GM18861 (cell line): Measurements from ENCODE around the gene DDX39A.
"Not testable (repeated sequence)": the region's sequence is repeated elsewhere in the genome, so short reads cannot be mapped to it uniquely, and the experiment has no call there.

Source experiments
- ATAC-seq: cut with Tn5 transposase; IDR thresholded peaks from one replicate; pipeline ENCODE4 v1.9.1; 2021; ENCODE audit not compliant: unreplicated experiment

The DDX39A gene

DNA sequence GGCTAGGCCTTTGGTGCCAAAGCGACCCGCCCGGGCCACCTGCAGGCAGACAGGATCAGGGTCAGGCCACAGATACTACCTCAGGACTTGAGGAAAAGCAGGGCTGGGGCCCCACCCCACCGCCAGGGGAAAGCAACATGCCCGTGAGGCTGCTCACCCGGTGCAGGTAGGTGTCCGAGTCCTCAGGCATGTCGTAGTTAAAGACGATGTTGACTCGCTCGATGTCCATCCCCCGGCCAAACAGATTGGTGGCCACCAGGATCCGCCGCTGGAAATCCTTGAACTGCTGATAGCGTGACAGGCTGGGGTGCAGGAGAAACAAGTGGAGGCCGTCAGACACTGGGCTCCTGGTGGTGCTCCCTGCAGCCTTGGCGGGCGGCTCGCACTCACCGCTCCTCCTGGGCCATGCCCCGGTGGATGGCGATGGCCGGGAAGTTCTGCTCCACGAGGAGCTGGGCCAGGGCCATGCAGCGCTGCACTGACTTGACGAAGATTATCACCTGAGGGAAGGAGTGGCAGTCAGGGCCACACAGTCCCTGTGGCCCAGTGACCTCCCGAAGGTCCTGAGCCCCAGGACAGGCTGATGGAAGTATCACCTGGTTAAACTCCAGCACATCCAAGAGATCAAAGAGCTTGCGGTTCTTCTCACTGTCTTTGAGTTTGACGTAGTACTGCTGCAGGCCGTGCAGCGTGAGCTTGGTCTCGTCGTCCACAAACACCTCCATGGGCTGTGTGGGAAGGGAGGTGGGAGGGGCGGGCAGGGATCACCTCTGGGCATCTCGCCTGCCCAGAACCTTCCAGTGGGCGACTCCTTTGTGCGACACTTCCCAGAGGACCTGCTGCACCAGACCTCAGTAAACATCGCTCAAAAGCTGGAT, 9.8 kb downstream of the DDX39A start:
- ATAC-seq: no peak

GRCh38 chr19:14408491-14409145, 10.5 kb downstream of the DDX39A start:
- ATAC-seq: no peak

DNA sequence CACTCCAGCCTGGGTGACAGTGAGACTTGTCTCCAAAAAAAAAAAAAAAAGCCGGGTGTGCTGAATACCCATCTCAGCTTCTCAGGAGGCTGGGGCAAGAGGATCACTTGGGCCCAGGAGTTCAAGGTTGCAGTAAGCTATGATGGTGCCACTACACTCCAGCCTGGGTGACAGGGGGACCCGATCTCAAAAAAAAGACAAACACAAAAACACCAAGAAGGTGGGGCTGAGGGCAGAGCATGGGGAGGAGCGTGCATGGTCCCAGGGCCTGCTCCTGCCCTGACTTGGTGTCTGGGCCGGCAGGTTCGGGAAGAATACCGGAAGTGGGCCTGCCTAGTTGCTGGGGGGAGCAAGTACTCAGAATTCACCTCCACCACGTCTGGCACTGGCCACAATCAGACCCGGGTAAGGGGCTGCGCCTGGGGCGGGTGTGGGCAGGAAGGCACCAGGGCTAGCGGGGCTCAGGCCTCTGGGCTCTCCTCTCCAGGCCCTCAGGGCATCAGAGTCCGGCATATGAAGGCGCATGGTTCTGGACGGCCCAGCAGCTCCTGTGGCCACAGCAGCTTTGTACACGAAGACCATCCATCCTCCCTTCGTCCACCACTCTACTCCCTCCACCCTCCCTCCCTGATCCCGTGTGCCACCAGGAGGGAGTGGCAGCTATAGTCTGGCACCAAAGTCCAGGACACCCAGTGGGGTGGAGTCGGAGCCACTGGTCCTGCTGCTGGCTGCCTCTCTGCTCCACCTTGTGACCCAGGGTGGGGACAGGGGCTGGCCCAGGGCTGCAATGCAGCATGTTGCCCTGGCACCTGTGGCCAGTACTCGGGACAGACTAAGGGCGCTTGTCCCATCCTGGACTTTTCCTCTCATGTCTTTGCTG, 11.3 kb downstream of the DDX39A start:
- no peak for ATAC-seq

DNA sequence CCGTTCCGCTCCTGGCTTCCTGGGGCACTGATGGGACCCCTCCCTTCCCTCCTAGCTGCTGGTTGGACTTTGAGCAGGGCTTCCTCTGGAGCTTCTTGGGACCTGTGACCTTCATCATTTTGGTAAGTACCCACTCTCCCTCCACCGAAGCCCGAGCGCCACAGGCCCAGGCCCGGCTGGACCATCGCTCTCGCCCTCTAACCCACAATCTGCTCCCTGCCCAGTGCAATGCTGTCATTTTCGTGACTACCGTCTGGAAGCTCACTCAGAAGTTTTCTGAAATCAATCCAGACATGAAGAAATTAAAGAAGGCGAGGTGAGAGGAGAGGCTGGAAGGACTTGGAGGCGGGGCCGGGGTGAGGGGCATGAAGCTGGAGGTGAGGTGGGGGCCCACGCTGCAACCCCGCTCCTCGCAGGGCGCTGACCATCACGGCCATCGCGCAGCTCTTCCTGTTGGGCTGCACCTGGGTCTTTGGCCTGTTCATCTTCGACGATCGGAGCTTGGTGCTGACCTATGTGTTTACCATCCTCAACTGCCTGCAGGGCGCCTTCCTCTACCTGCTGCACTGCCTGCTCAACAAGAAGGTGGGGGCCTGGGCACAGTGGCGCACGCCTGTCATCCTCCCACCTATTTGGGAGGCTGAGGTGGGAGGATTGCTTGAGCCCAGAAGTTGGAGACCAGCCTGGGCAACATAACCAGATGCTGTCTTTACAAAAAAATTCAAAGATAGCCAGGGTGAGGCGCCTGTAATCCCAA, 12.3 kb downstream of the DDX39A start:
- no peak for ATAC-seq

DNA sequence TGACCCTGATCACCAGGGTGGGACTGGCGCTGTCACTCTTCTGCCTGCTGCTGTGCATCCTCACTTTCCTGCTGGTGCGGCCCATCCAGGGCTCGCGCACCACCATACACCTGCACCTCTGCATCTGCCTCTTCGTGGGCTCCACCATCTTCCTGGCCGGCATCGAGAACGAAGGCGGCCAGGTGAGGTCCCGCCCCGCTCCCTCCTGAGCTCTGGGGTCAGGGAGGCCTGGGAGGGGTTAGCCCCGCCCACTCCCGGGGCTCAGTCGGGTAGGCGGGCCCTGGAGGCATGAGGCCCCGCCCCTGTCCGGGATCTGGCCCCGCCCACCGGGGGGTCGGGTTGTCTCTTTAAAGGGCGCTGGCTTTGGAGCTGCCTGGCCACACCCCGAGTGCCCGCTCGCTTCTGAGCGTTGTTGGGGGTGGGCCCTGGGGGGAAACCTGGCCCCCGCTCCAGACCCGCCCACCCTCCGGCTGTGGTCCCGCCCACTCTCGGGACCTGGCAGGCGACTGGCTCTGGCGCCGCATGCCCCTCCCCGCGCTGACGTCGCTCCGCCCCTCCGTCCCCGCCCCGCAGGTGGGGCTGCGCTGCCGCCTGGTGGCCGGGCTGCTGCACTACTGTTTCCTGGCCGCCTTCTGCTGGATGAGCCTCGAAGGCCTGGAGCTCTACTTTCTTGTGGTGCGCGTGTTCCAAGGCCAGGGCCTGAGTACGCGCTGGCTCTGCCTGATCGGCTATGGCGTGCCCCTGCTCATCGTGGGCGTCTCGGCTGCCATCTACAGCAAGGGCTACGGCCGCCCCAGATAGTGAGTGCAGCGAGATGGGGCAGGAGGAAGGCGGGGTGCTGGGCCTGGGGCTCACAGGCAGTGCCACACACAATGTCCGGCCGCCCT, 13.1 kb downstream of the DDX39A start:
- ATAC-seq: no peak

DNA sequence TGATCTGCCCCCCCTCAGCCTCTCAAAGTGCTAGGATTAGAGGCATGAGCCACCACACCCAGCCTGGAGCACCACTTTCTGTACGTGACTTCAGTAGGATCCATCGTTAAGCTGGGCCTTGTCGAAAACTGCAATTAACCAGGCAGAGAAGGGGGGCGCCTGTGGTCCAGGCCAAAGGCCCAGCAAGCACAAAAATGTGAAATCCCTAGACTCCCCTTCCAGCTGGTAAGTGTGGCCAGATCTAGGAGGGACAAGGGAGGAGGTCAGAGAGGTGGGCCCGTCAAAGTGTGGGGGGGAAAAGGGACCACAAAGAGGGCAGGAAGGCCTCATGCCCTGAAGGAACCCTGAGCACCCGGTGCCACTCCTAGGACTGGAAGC, 13.8 kb downstream of the DDX39A start:
- ATAC-seq: no peak

DNA sequence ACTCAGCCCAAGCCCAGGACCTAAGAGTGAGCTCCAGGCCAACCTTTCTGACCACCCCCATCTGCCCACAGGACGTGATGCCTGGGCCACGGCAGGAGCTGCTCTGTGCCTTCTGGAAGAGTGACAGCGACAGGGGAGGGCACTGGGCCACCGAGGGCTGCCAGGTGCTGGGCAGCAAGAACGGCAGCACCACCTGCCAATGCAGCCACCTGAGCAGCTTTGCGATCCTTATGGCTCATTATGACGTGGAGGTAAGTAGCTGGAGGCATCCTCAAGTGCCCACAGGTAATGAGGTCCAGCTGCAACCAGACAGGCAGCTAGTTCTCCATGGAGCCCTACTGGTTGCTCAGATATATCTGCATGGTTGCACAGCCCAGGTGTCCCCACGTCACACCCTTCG, 14.8 kb downstream of the DDX39A start:
- no peak for ATAC-seq

- not testable (repeated sequence) for ATAC-seq
Observed at GRCh38 chr19:14403145-14403930, 15.8 kb downstream of the DDX39A start.

DNA sequence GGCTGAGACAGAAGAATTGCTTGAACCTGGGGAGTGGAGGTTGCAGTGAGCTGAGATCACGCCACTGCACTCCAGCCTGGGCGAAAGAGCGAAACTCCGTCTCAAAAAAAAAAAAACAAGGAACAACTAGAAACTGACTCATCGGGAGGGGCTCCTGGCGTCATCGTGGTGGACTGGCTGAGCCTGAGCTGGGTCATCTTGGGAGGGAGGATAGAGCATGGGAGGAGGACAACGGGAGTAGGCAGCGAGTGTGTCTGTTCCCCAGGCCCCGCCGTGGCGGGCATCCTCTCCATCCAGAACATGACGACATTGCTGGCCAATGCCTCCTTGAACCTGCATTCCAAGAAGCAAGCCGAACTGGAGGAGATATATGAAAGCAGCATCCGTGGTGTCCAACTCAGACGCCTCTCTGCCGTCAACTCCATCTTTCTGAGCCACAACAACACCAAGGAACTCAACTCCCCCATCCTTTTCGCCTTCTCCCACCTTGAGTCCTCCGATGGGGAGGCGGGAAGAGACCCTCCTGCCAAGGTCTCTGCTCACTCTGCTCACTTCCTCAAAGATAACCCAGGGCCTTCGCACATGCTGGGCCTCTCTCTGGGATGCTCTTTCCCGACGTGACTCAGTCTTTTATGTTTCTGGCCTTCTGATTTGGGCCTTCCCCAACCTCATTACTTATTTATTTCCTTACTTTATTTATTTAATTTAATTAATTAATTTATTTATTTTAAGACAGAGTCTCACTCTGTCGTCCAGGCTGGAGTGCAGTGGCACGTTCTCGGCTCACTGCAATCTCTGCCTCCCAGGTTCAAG, 16.6 kb downstream of the DDX39A start:
- ATAC-seq: no peak

DNA sequence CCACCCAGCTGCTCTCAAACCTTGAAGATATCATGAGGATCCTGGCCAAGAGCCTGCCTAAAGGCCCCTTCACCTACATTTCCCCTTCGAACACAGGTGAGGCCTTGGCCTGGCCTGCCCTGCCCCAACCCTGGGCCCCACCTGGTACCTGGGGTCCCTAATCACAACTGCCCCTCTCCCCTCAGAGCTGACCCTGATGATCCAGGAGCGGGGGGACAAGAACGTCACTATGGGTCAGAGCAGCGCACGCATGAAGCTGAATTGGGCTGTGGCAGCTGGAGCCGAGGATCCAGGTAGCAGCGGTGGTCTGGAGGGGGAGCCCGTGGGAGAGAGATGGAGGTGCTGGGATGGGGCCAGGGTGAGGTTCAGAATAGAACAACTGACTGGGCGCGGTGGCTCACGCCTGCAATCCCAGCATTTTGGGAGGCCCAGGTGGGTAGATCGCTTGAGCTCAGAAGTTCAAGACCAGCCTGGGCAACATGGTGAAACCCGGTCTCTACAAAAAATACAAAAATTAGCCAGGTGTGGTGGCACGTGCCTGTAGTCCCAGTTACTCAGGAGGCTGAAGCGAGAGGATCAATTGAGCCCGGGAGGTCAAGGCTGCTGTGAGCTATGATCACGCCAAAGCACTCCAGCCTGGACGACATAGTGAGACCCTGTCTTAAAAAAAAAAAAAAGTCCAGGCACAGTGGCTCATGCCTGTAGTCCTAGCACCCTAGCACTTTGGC, 17.5 kb downstream of the DDX39A start:
- ATAC-seq: no peak

DNA sequence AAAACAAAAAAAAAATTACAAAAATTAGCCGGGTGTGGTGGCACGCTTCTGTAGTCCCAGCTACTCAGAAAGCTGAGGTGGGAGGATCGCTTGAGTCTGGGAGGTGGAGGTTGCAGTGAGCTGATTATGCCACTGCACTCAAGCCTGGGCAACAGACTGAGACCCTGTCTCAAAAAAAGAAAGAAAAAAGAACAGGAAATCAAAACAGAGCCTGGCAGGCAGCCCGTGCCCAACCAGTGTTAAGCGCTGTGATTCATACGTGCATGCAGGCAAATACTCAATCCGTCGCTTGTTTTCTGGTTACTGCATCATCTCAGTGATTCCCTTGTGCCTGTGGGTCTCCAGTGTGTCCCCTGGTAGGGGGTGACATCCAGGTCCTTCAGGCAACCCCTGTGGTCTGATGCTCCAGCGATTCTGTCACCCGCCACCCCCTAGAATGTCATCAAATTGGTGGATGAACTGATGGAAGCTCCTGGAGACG, 18.1 kb downstream of the DDX39A start:
- ATAC-seq: no peak

DNA sequence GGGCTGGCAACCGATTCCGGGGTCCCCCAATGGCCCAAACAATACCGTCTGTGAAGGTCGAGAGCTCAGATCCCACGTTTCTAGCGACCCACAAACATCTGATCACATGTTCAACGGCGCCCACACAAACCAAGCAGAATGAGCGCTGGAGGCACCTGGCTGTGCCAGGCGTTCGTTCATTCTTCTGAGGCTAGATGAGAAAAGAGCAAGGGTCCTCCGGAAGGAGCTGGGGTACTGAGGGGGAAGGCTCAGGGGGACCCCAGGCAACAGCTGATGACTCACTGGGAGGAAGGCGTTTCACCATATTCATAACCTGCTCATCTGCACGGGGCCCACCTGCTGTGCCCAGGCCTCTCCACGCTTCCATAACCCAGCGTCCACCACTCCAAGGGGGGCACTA, 22.0 kb downstream of the DDX39A start:
- not testable (repeated sequence) for ATAC-seq

- not testable (repeated sequence) for ATAC-seq
Observed at GRCh38 chr19:14396730-14397129, 22.4 kb downstream of the DDX39A start.

- no peak for ATAC-seq
Observed at GRCh38 chr19:14395710-14396336, 23.3 kb downstream of the DDX39A start.

DNA sequence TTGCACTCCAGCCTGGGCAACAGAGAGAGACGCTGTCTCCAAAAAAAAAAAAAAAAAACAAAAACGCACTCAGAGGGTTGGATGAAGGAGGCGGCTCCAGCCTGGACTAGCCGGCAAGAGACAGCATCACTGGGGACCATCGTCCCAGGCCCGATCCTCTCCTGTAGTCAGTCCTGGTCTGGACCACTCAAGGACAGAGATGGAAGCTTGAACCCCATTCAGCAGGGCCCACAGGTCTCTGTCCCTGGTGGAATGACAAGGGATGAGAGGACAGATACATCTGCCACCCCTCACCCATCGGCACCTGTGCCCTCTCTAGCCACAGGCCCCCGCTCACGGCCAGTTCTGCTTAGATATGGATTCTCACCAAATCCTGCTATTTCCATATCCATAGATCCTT, 23.9 kb downstream of the DDX39A start:
- ATAC-seq: no peak

DNA sequence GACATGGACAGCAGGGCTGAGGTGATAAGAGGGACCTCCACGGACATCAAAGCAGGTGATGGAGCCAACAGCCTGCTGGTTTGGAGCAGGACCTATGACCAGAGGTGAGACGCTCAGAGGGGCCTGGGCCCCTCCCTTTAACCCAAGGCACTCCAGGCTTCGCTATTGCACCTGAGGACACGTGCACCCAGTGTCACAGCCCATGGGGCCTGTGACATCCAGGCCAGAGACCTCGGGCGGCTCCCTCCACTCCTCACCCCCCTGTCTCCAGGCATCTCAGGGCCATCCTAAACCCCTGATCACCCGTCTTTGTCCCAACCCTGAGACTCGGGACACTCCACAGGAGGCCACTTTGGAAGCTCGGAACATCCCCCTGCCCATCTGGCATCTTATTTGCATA, 25.0 kb downstream of the DDX39A start:
- ATAC-seq: no peak

- ATAC-seq: no peak
Observed at GRCh38 chr19:14393329-14393728, 25.8 kb downstream of the DDX39A start.
